Astrocyte (in vitro differentiated cells and primary cell): ENCODE results near the gene OSBPL9. TPM values are rescaled to one million over a fixed set of nuclear protein-coding genes. Genes with fewer than 3 reads are reported as not detected.
A peak's percentile ranks its signal among the peaks of the same experiment; 100 is the strongest.

Experiments used
- DNase-seq: peaks from one replicate; pipeline ENCODE4 v3.0.0-alpha.2; 2010; ENCODE audit warnings: low read depth
- FAIRE-seq: peaks from 2 replicates; lab custom pipeline; 2011; peaks lifted over from hg19 to GRCh38; lab: Jason Lieb, UNC
- H2AFZ ChIP-seq: 2 replicates; pipeline ENCODE4 v1.6.0; 2012; ENCODE audit warnings: low read depth, low read length, inconsistent platforms
- H3K27ac ChIP-seq: 2 replicates; pipeline ENCODE4 v1.5.1; 2011; ENCODE audit warnings: low read depth, low read length, inconsistent platforms
- H3K27me3 ChIP-seq: 2 replicates; pipeline ENCODE4 v1.6.0; 2011; ENCODE audit warnings: low read length, inconsistent platforms; ENCODE audit not compliant: insufficient read depth
- H3K36me3 ChIP-seq: 2 replicates; pipeline ENCODE4 v1.5.1; 2011; ENCODE audit warnings: low read length, inconsistent platforms; ENCODE audit not compliant: insufficient read depth
- H3K4me1 ChIP-seq: 2 replicates; pipeline ENCODE4 v1.5.1; 2011; ENCODE audit warnings: low read length, inconsistent platforms; ENCODE audit not compliant: insufficient read depth
- H3K4me2 ChIP-seq: 2 replicates; pipeline ENCODE4 v1.6.0; 2012; ENCODE audit warnings: low read length, inconsistent platforms
- H3K4me3 ChIP-seq: 2 replicates; pipeline ENCODE4 v1.5.1; 2011; ENCODE audit warnings: low read depth, mild to moderate bottlenecking, low read length, inconsistent platforms; ENCODE audit not compliant: insufficient read depth
- H3K79me2 ChIP-seq: 2 replicates; pipeline ENCODE4 v1.6.0; 2012; ENCODE audit warnings: mild to moderate bottlenecking, low read length, inconsistent platforms; ENCODE audit not compliant: insufficient read depth
- H3K9ac ChIP-seq: 2 replicates; pipeline ENCODE4 v1.6.0; 2012; ENCODE audit warnings: mild to moderate bottlenecking, low read length, inconsistent platforms
- H3K9me3 ChIP-seq: 2 replicates; pipeline ENCODE4 v1.5.1; 2012; ENCODE audit warnings: low read depth, mild to moderate bottlenecking, low read length, inconsistent platforms; ENCODE audit not compliant: insufficient read depth
- H4K20me1 ChIP-seq: 2 replicates; pipeline ENCODE4 v1.6.0; 2012; ENCODE audit warnings: low read length, inconsistent platforms; ENCODE audit not compliant: insufficient read depth
- H3K27ac Mint-ChIP-seq: one replicate; pipeline ENCODE4 v1.8.0; 2021; ENCODE audit warnings: mild to moderate bottlenecking, mixed read lengths; ENCODE audit not compliant: unreplicated experiment
- H3K27me3 Mint-ChIP-seq: one replicate; pipeline ENCODE4 v1.8.0; 2021; ENCODE audit warnings: low read depth, mixed read lengths; ENCODE audit not compliant: unreplicated experiment
- H3K36me3 Mint-ChIP-seq: one replicate; pipeline ENCODE4 v1.8.0; 2021; ENCODE audit warnings: low read depth, mixed read lengths; ENCODE audit not compliant: unreplicated experiment
- H3K4me1 Mint-ChIP-seq: one replicate; pipeline ENCODE4 v1.8.0; 2021; ENCODE audit warnings: low read depth, mixed read lengths; ENCODE audit not compliant: unreplicated experiment
- H3K4me3 Mint-ChIP-seq: one replicate; pipeline ENCODE4 v1.8.0; 2021; ENCODE audit warnings: mild to moderate bottlenecking, moderate library complexity, mixed read lengths; ENCODE audit not compliant: unreplicated experiment
- H3K9me3 Mint-ChIP-seq: one replicate; pipeline ENCODE4 v1.8.0; 2021; ENCODE audit warnings: mild to moderate bottlenecking, mixed read lengths; ENCODE audit not compliant: unreplicated experiment
- EZH2 ChIP-seq: IDR thresholded peaks from 2 replicates; pipeline ENCODE4 v1.6.1; 2012; ENCODE audit warnings: mild to moderate bottlenecking, low read length, inconsistent platforms; ENCODE audit not compliant: insufficient read depth
- total RNA-seq: library from RNA; stranded (reverse); gene quantifications from 2 replicates; pipeline ENCODE4 v1.2.1, GENCODE V29; 2021
- TF ChIP-seq, protein P1 (sequence below): IDR thresholded peaks from 2 replicates; pipeline ENCODE4 v1.5.1; 2011; ENCODE audit warnings: low read depth, mild to moderate bottlenecking, inconsistent platforms, low read length, moderate library complexity; ENCODE audit not compliant: insufficient read depth

The OSBPL9 gene
- total RNA-seq, 1 donor from 2014 or later, result 117 TPM

GRCh38 chr1:51789342-51789741, 172.4 kb downstream of the OSBPL9 start:
- Histone ChIP-seq H4K20me1 (peaks cover 5% of the 10 kb centered on the region), H3K4me2 (no peak overlapping the region), H3K27me3 (no peaks in the 10 kb centered on the region), H3K9ac (no peak overlapping the region), H3K79me2 (no peaks in the 10 kb centered on the region), H3K9me3 (no peaks in the 10 kb centered on the region), H3K36me3 (peaks cover 84% of the 10 kb centered on the region), H2AFZ (no peak overlapping the region), H3K4me1 (no peaks in the 10 kb centered on the region), H3K4me3 (no peak overlapping the region), H3K27ac (no peak overlapping the region)
- Mint-ChIP-seq H3K4me3 (no peak overlapping the region), H3K4me1 (peaks cover 35% of the 10 kb centered on the region), H3K36me3 (peaks cover 42% of the 10 kb centered on the region), H3K9me3 (no peaks in the 10 kb centered on the region), H3K27ac (no peak overlapping the region), H3K27me3 (no peaks in the 10 kb centered on the region)
- DNase-seq (no peak), FAIRE-seq (no peak)
- TF ChIP-seq EZH2, result no peak
- TF ChIP-seq, protein P1, sequence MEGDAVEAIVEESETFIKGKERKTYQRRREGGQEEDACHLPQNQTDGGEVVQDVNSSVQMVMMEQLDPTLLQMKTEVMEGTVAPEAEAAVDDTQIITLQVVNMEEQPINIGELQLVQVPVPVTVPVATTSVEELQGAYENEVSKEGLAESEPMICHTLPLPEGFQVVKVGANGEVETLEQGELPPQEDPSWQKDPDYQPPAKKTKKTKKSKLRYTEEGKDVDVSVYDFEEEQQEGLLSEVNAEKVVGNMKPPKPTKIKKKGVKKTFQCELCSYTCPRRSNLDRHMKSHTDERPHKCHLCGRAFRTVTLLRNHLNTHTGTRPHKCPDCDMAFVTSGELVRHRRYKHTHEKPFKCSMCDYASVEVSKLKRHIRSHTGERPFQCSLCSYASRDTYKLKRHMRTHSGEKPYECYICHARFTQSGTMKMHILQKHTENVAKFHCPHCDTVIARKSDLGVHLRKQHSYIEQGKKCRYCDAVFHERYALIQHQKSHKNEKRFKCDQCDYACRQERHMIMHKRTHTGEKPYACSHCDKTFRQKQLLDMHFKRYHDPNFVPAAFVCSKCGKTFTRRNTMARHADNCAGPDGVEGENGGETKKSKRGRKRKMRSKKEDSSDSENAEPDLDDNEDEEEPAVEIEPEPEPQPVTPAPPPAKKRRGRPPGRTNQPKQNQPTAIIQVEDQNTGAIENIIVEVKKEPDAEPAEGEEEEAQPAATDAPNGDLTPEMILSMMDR, result no peak

GRCh38 chr1:51790385-51790784, 173.5 kb downstream of the OSBPL9 start:
- Histone ChIP-seq H3K4me1 (no peaks in the 10 kb centered on the region), H3K9me3 (no peaks in the 10 kb centered on the region), H3K9ac (no peak overlapping the region), H3K27me3 (no peaks in the 10 kb centered on the region), H2AFZ (no peak overlapping the region), H4K20me1 (peaks cover 3% of the 10 kb centered on the region), H3K4me2 (no peak overlapping the region), H3K79me2 (no peaks in the 10 kb centered on the region), H3K36me3 (peaks cover 91% of the 10 kb centered on the region), H3K4me3 (no peak overlapping the region), H3K27ac (no peak overlapping the region)
- no peaks in the 10 kb centered on the region for H3K9me3 Mint-ChIP-seq
- no peak overlapping the region for H3K4me3 Mint-ChIP-seq
- FAIRE-seq (no peak), DNase-seq (no peak)
- peaks cover 26% of the 10 kb centered on the region for H3K4me1 Mint-ChIP-seq
- no peak for TF ChIP-seq EZH2
- TF ChIP-seq, protein P1, result no peak
- H3K27ac Mint-ChIP-seq, result no peak overlapping the region
- H3K36me3 Mint-ChIP-seq, result peaks cover 39% of the 10 kb centered on the region
- H3K27me3 Mint-ChIP-seq, result no peaks in the 10 kb centered on the region

- DNase-seq (no peak), FAIRE-seq (no peak)
- Histone ChIP-seq H2AFZ (no peak overlapping the region), H3K9me3 (no peaks in the 10 kb centered on the region), H3K4me1 (no peaks in the 10 kb centered on the region), H3K27ac (no peak overlapping the region), H3K4me3 (no peak overlapping the region), H3K79me2 (no peaks in the 10 kb centered on the region), H3K36me3 (peaks cover 77% of the 10 kb centered on the region), H4K20me1 (no peaks in the 10 kb centered on the region), H3K9ac (no peak overlapping the region), H3K27me3 (no peaks in the 10 kb centered on the region), H3K4me2 (no peak overlapping the region)
- Mint-ChIP-seq H3K27me3 (no peaks in the 10 kb centered on the region), H3K9me3 (no peaks in the 10 kb centered on the region), H3K36me3 (peaks cover 34% of the 10 kb centered on the region), H3K4me3 (no peak overlapping the region), H3K4me1 (peaks cover 20% of the 10 kb centered on the region), H3K27ac (peak overlapping the region; percentile 4)
- TF ChIP-seq, protein P1, result no peak
- no peak for TF ChIP-seq EZH2
Observed at GRCh38 chr1:51791888-51792287, 175.0 kb downstream of the OSBPL9 start.
